ENCODE measurements around the gene ABCA8. TPM values are rescaled to one million over a fixed set of nuclear protein-coding genes. Genes with fewer than 3 reads are reported as not detected.

Gene ABCA8
- total and polyA plus RNA-seq, 2 donors (not counting 1 experiment from before 2014, with no cell fraction given): 6.4 to 47.2 TPM

GRCh38 chr17:68903286-68903685 is 51.9 kb downstream of the ABCA8 start:
- no peak for TF ChIP-seq CTCF (conservative IDR thresholded peaks at IDR 0.05 in 1 of 2, IDR thresholded peaks at IDR 0.05 in 1 of 2; ENCODE audit: low read depth in 1 of 2, low read length in 2 of 2)
- no peak for TF ChIP-seq EZH2 (IDR thresholded peaks at IDR 0.05; ENCODE audit: low read length, missing control alignments)
- DNase-seq (ENCODE audit: low read depth in 2 of 2): no peak

GRCh38 chr17:68897557-68897956 is 57.6 kb downstream of the ABCA8 start:
- DNase-seq (ENCODE audit: low read depth in 2 of 2): no peak
- Histone ChIP-seq H3K4me3 (replicated peaks in 1 of 4; ENCODE audit: control extremely low read depth in 1 of 4, insufficient read depth in 1 of 4, low read depth in 3 of 4, low read length in 4 of 4) (no peak overlapping the region), H3K9me3 (ENCODE audit: control insufficient read depth, insufficient read depth, low read depth, low read length) (no peaks in the 10 kb centered on the region), H3K36me3 (ENCODE audit: control insufficient read depth, insufficient read depth, low read length) (no peaks in the 10 kb centered on the region), H3K4me1 (ENCODE audit: control insufficient read depth, extremely low read depth, insufficient read depth, low read length) (no peaks in the 10 kb centered on the region), H4K20me1 (ENCODE audit: control insufficient read depth, extremely low read depth, insufficient read depth, low read length) (no peaks in the 10 kb centered on the region), H3K79me2 (ENCODE audit: control insufficient read depth, insufficient read depth, low read length) (no peaks in the 10 kb centered on the region), H3K9ac (ENCODE audit: insufficient read depth, low read length) (no peak overlapping the region), H3K27me3 (ENCODE audit: control insufficient read depth, insufficient read depth, low read length) (no peaks in the 10 kb centered on the region), H3K27ac (ENCODE audit: insufficient read depth, low read length) (no peak overlapping the region), H3K4me2 (ENCODE audit: extremely low read depth, insufficient read depth, low read length) (no peak overlapping the region), H2AFZ (ENCODE audit: low read length) (no peak overlapping the region)
- TF ChIP-seq CTCF (conservative IDR thresholded peaks at IDR 0.05 in 1 of 2, IDR thresholded peaks at IDR 0.05 in 1 of 2; ENCODE audit: low read depth in 1 of 2, low read length in 2 of 2): no peak
- no peak for TF ChIP-seq EZH2 (IDR thresholded peaks at IDR 0.05; ENCODE audit: low read length, missing control alignments)

More at GRCh38 chr17:68903286-68903685, 51.9 kb downstream of the ABCA8 start:
- no peaks in the 10 kb centered on the region for H3K36me3 ChIP-seq (ENCODE audit: control insufficient read depth, insufficient read depth, low read length)
- H3K4me2 ChIP-seq (ENCODE audit: extremely low read depth, insufficient read depth, low read length): no peak overlapping the region
- H3K27me3 ChIP-seq (ENCODE audit: control insufficient read depth, insufficient read depth, low read length): no peaks in the 10 kb centered on the region
- H3K4me1 ChIP-seq (ENCODE audit: control insufficient read depth, extremely low read depth, insufficient read depth, low read length): peaks cover 2% of the 10 kb centered on the region
- H3K27ac ChIP-seq (ENCODE audit: insufficient read depth, low read length): no peak overlapping the region
- no peaks in the 10 kb centered on the region for H4K20me1 ChIP-seq (ENCODE audit: control insufficient read depth, extremely low read depth, insufficient read depth, low read length)
- H2AFZ ChIP-seq (ENCODE audit: low read length): no peak overlapping the region
- H3K79me2 ChIP-seq (ENCODE audit: control insufficient read depth, insufficient read depth, low read length): no peaks in the 10 kb centered on the region
- no peak overlapping the region for H3K4me3 ChIP-seq (replicated peaks in 1 of 4; ENCODE audit: control extremely low read depth in 1 of 4, insufficient read depth in 1 of 4, low read depth in 3 of 4, low read length in 4 of 4)
- no peaks in the 10 kb centered on the region for H3K9me3 ChIP-seq (ENCODE audit: control insufficient read depth, insufficient read depth, low read depth, low read length)
- no peak overlapping the region for H3K9ac ChIP-seq (ENCODE audit: insufficient read depth, low read length)

GRCh38 chr17:68892658-68893057 is 62.5 kb downstream of the ABCA8 start:
- no peaks in the 10 kb centered on the region for H3K9me3 ChIP-seq (ENCODE audit: control insufficient read depth, insufficient read depth, low read depth, low read length)
- H3K79me2 ChIP-seq (ENCODE audit: control insufficient read depth, insufficient read depth, low read length): no peaks in the 10 kb centered on the region
- H3K9ac ChIP-seq (ENCODE audit: insufficient read depth, low read length): no peak overlapping the region
- H3K36me3 ChIP-seq (ENCODE audit: control insufficient read depth, insufficient read depth, low read length): no peaks in the 10 kb centered on the region
- H3K4me1 ChIP-seq (ENCODE audit: control insufficient read depth, extremely low read depth, insufficient read depth, low read length): no peaks in the 10 kb centered on the region
- H3K4me2 ChIP-seq (ENCODE audit: extremely low read depth, insufficient read depth, low read length): no peak overlapping the region
- H2AFZ ChIP-seq (ENCODE audit: low read length): no peak overlapping the region
- no peaks in the 10 kb centered on the region for H3K27me3 ChIP-seq (ENCODE audit: control insufficient read depth, insufficient read depth, low read length)
- no peak for TF ChIP-seq CTCF (conservative IDR thresholded peaks at IDR 0.05 in 1 of 2, IDR thresholded peaks at IDR 0.05 in 1 of 2; ENCODE audit: low read depth in 1 of 2, low read length in 2 of 2)
- no peak for DNase-seq (ENCODE audit: low read depth in 2 of 2)
- no peak overlapping the region for H3K4me3 ChIP-seq (replicated peaks in 1 of 4; ENCODE audit: control extremely low read depth in 1 of 4, insufficient read depth in 1 of 4, low read depth in 3 of 4, low read length in 4 of 4)
- H4K20me1 ChIP-seq (ENCODE audit: control insufficient read depth, extremely low read depth, insufficient read depth, low read length): no peaks in the 10 kb centered on the region
- no peak overlapping the region for H3K27ac ChIP-seq (ENCODE audit: insufficient read depth, low read length)

All from fibroblast of lung (primary cell).